Measurements from ENCODE around the gene FNDC7. TPM values are rescaled to one million over a fixed set of nuclear protein-coding genes. Genes with fewer than 3 reads are reported as not detected.
"Not testable (repeated sequence)": the region's sequence is repeated elsewhere in the genome, so short reads cannot be mapped to it uniquely, and the experiment has no call there.

Gene FNDC7
- total RNA-seq, 1 donor from 2014 or later = not detected

- H3K4me1 Mint-ChIP-seq (ENCODE audit: low read depth, unreplicated experiment) = no peaks in the 10 kb centered on the region
- no peaks in the 10 kb centered on the region for H3K36me3 Mint-ChIP-seq (ENCODE audit: unreplicated experiment)
- TF ChIP-seq CTCF (IDR thresholded peaks at IDR 0.05; ENCODE audit: partially characterized antibody, unreplicated experiment) = no peak
- H3K4me3 Mint-ChIP-seq (ENCODE audit: unreplicated experiment) = no peak overlapping the region
- no peak overlapping the region for H3K27ac Mint-ChIP-seq (ENCODE audit: unreplicated experiment)
- H3K27me3 Mint-ChIP-seq (ENCODE audit: unreplicated experiment) = no peaks in the 10 kb centered on the region
- no peak for DNase-seq
- peaks cover 3% of the 10 kb centered on the region for H3K9me3 Mint-ChIP-seq (ENCODE audit: unreplicated experiment)
These were observed 11.4 kb upstream of the FNDC7 start for GRCh38 chr1:108701176-108701849.

- not testable (repeated sequence) for H3K4me1 Mint-ChIP-seq (ENCODE audit: low read depth, unreplicated experiment); H3K36me3 Mint-ChIP-seq (ENCODE audit: unreplicated experiment); H3K9me3 Mint-ChIP-seq (ENCODE audit: unreplicated experiment); H3K4me3 Mint-ChIP-seq (ENCODE audit: unreplicated experiment); DNase-seq; H3K27me3 Mint-ChIP-seq (ENCODE audit: unreplicated experiment); H3K27ac Mint-ChIP-seq (ENCODE audit: unreplicated experiment)
These were observed 10.6 kb upstream of the FNDC7 start for GRCh38 chr1:108702109-108702508.

- Mint-ChIP-seq H3K9me3 (ENCODE audit: unreplicated experiment) (peaks cover 3% of the 10 kb centered on the region), H3K4me1 (ENCODE audit: low read depth, unreplicated experiment) (no peaks in the 10 kb centered on the region), H3K36me3 (ENCODE audit: unreplicated experiment) (no peaks in the 10 kb centered on the region), H3K4me3 (ENCODE audit: unreplicated experiment) (no peak overlapping the region), H3K27ac (ENCODE audit: unreplicated experiment) (no peak overlapping the region), H3K27me3 (ENCODE audit: unreplicated experiment) (no peaks in the 10 kb centered on the region)
- DNase-seq = no peak
- no peak for TF ChIP-seq CTCF (IDR thresholded peaks at IDR 0.05; ENCODE audit: partially characterized antibody, unreplicated experiment)
These were observed 8.8 kb upstream of the FNDC7 start for GRCh38 chr1:108703939-108704338.

GRCh38 chr1:108704496-108704895 is 8.2 kb upstream of the FNDC7 start:
- Mint-ChIP-seq H3K27ac (ENCODE audit: unreplicated experiment) (no peak overlapping the region), H3K4me3 (ENCODE audit: unreplicated experiment) (no peak overlapping the region), H3K36me3 (ENCODE audit: unreplicated experiment) (no peaks in the 10 kb centered on the region), H3K4me1 (ENCODE audit: low read depth, unreplicated experiment) (no peaks in the 10 kb centered on the region), H3K27me3 (ENCODE audit: unreplicated experiment) (no peaks in the 10 kb centered on the region), H3K9me3 (ENCODE audit: unreplicated experiment) (peaks cover 3% of the 10 kb centered on the region)
- TF ChIP-seq CTCF (IDR thresholded peaks at IDR 0.05; ENCODE audit: partially characterized antibody, unreplicated experiment) = no peak
- DNase-seq = no peak

GRCh38 chr1:108706643-108707042 is 6.1 kb upstream of the FNDC7 start:
- H3K4me3 Mint-ChIP-seq (ENCODE audit: unreplicated experiment) = no peak overlapping the region
- H3K27me3 Mint-ChIP-seq (ENCODE audit: unreplicated experiment) = no peaks in the 10 kb centered on the region
- DNase-seq = no peak
- H3K27ac Mint-ChIP-seq (ENCODE audit: unreplicated experiment) = no peak overlapping the region
- H3K4me1 Mint-ChIP-seq (ENCODE audit: low read depth, unreplicated experiment) = no peaks in the 10 kb centered on the region
- no peak for TF ChIP-seq CTCF (IDR thresholded peaks at IDR 0.05; ENCODE audit: partially characterized antibody, unreplicated experiment)
- peaks cover 3% of the 10 kb centered on the region for H3K9me3 Mint-ChIP-seq (ENCODE audit: unreplicated experiment)
- H3K36me3 Mint-ChIP-seq (ENCODE audit: unreplicated experiment) = no peaks in the 10 kb centered on the region
